Measurements from ENCODE around the gene TRIM6.
"Not testable (repeated sequence)": the region's sequence is repeated elsewhere in the genome, so short reads cannot be mapped to it uniquely, and the experiment has no call there.

Gene TRIM6

GRCh38 chr11:5604896-5605295 is 8.5 kb downstream of the TRIM6 start:
- DNase-seq, result no peak

DNA sequence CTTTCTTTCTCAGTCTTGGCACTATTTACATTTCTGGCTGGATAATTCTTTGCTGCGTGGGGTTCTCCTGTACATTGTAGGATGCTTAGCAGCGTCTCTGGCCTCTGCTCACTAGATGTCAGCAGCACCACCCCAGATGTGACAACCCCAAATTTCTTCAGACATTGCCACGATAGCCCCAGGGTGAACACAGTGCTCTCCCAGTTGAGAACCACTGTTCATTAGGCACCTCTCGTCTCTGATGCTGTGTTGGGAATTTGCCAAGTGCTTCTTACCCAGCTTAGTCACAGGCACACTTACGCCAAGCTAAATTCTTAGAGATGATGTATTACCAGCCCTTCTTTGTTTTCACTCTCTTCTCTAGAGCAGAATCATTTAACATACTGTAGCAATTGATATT is 9.4 kb downstream of the TRIM6 start:
- DNase-seq, result no peak

GRCh38 chr11:5608808-5609207 is 12.4 kb downstream of the TRIM6 start:
- no peak for DNase-seq

GRCh38 chr11:5610446-5610845 is 14.0 kb downstream of the TRIM6 start:
- no peak for DNase-seq

DNA sequence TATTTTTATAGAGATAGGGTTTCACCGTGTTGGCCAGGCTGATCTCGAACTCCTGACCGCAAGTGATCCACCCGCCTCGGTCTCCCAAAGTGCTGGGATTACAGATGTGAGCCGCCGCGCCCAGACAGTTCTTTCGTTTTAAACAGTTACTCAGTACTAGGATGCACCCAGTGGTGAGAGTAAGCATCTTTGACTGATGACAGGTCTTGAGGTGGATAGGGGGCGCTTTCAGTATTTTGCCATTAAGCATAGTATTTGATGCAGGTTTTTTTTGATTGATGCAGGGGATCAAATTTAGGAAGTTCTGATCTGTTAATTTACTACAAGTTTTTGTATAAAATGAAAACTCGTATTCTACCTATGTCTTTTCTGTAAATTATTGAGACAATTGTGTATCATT is 15.2 kb downstream of the TRIM6 start:
- DNase-seq, result no peak

DNA sequence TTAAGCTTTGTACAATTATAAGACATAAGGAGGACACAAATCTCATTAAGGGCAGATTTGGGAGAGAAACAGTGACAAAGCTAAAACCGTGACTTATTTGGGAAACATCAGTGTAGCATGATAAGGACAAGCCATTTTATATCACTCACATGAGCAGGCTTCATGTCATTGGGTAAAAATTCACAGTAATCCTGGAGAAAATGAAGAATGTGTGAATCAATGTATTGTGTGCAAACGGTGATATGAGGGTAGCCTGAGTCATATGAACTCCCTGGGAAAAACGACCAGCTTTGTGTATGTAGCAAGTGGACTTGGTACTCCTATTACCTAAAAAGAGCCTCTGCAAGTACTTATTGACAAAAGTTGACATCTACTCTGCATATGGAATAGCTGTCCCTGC is 22.4 kb downstream of the TRIM6 start:
- no peak for DNase-seq

DNA sequence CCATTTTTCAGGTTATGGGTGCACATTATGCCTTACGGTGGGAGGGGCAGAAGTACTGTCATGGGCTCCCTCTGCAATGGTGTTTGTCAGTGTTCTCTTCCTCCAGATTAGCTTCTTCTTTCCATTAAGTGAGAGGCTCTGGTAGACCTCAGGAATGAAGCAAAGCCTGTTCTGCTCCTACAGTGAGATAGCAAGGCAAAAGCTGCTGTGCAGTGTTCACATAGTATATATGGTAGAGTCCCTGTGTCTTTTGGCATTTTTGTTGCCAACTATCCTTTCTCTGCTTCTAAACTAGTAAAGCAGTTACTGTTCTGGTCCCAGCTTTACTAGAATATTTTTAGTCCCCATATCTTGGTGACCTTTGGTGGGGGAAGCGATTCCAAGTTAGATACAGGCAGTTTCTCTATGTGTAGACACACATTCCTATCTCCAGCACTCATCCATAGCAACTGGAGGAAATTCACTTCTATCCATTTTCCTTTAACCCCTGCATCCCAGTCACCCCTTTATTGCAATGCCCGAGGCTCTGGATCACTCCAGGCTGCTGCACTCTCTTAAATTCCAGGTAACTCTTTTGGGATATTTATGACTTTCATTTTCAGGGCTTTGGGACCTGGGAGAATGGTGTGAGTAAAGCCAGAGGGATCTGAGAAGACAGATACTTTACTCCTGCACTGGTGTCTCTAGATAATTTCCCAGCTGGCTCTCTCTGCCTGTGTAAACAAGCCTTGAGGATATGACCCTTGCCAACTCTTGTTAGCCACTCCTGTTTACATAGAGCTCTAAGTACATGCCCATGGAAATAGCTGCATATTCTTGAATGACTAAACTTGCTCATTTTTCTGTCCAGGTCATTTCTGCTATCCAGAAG is 24.4 kb downstream of the TRIM6 start:
- DNase-seq, result no peak

GRCh38 chr11:5621580-5621979 is 25.1 kb downstream of the TRIM6 start:
- DNase-seq, result no peak

DNA sequence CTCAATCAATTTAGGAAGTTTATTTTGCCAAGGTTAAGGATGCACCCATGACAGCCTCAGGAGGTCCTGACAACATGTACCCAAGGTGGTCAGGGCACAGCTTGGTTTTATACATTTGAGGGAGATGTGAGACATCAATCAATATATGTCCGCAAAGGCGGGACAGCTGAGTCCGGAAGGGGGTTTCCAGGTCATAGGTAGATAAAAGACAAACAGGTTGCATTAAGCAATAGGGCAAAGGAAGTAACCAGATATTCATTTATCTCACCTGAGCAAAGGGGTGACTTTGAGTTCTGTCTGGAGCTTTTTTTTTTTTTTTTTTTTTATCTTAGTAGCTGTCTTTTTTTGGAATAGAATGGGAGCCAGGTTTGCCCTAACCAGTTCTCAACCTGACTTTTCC is 26.4 kb downstream of the TRIM6 start:
- no peak for DNase-seq

GRCh38 chr11:5624489-5625279 is 28.2 kb downstream of the TRIM6 start, which contains the start of gene TRIM34:
Gene TRIM34 (plus strand): TSS chr11:5625001. CDS start chr11:5632332, 7,331 bp downstream.
- DNase-seq, result peak; percentile 71

GRCh38 chr11:5625281-5625680 is 28.8 kb downstream of the TRIM6 start:
- no peak for DNase-seq

GRCh38 chr11:5626196-5626595 is 29.8 kb downstream of the TRIM6 start:
- no peak for DNase-seq

DNA sequence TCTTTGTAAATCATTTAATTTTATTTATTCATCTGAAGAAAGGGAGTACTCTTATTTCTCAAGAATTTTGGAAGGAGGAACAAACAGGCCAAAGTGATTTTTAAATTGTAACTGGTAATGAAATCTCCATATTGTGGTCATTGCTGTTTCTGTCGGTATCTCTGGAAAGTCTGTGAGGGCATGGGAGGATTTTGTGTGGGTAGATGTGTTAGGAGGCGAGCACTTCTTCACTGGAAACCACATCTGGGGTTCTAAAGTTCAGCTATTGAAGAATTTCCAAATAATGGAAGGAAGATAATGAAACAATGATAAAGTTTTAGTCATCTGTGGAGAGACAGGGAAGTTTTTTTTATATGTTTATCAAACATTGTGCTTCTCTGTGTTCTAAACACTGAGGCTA is 35.0 kb downstream of the TRIM6 start:
- DNase-seq, result no peak

GRCh38 chr11:5631969-5632635 is 35.7 kb downstream of the TRIM6 start:
- DNase-seq, result no peak

GRCh38 chr11:5639953-5640352 is 43.5 kb downstream of the TRIM6 start:
- DNase-seq, result no peak

DNA sequence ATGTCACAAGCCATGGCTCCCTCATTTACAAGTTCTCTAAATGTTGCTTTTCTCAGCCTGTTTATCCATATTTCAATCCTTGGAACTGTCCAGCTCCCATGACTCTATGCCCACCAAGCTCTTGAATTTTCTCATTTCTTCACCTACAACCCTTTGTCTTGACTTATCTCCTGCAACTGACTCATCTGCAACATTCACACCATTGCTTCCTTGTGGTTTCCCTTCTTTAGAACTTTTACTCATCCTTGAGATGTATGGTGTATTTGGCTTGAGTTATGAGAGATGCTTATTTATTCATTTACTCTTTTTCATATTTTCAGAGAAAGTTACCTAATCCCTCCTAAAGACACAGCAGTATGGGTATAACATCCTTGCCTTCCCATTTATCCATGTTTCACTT is 47.1 kb downstream of the TRIM6 start:
- DNase-seq, result no peak

DNA sequence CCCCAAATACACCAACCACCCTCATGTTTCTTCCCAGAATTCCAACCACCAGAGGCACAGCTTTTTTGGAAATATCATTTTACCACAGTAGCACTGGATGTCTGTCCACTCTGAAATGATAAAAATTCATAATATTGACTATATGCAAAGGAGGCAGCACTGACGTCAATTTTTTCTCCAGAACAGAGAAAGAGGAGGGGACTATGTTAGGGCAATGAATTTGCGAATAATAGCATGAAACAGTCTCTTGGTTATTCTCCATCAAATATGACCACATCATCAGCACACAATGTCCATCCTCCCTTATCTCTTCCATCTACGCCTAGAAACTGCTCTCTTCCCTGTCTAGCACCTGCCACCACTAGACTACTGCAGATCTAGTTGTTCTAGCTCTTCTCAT is 49.7 kb downstream of the TRIM6 start:
- no peak for DNase-seq

GRCh38 chr11:5655474-5655873 is 59.0 kb downstream of the TRIM6 start:
- no peak for DNase-seq

DNA sequence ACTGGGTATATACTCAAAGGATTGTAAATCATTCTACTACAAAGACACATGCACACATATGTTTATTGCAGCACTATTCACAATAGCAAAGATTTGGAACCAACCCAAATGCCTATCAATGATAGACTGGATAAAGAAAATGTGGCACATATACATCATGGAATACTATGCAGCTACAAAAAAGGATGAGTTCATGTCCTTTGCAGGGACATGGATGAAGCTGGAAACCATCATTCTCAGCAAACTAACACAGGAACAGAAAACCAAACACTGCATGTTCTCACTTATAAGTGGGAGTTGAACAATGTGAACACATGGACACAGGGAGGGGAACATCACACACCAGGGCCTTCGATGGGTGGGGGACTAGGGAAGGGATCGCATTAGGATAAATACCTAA is 60.5 kb downstream of the TRIM6 start:
- not testable (repeated sequence) for DNase-seq

DNA sequence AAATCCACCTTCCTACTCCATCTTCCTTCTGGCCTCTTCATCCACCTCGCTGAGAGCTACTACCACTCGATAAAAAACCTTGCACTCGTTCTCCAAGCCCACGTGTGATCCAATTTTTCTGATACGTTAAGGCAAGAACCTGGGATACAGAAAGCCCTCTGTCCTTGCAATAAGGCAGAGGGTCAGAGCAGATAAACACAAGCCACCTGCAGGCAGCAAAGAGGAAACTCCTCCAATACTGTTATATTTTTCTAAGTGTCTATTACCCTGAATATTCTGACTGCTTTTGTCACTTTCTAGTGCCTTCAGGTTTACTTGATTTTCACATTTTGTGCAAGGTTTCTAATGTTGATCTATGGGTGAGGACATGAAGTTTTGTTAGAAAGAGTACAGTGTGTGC is 61.9 kb downstream of the TRIM6 start:
- no peak for DNase-seq

All from central memory CD4-positive, alpha-beta T cell (primary cell).